OCI-LY3 (cell line): ENCODE results near the gene ACOT4.
"Not testable (repeated sequence)": the region's sequence is repeated elsewhere in the genome, so short reads cannot be mapped to it uniquely, and the experiment has no call there.

Experiments used
- H2AFZ ChIP-seq: fragments of 200-600, 300-600 bp; shearing (Covaris generic); 2 replicates; pipeline ENCODE4 v1.6.0; 2014; ENCODE audit warnings: antibody characterized with exemption, low read depth, low read length
- H3K27ac ChIP-seq: fragments of 200-600, 300-600 bp; sonication (generic); 2 replicates; pipeline ENCODE4 v1.5.1; 2014; ENCODE audit warnings: mild to moderate bottlenecking, low read length, moderate library complexity, mixed read lengths
- H3K27me3 ChIP-seq: fragments of 200-600, 300-600 bp; sonication (generic); 2 replicates; pipeline ENCODE4 v1.6.1; 2014; ENCODE audit warnings: low read depth, low read length, mixed read lengths
- H3K36me3 ChIP-seq: fragments of 200-600, 300-600 bp; sonication (generic); replicated peaks from 2 replicates; pipeline ENCODE3; 2014; ENCODE audit warnings: low read depth, low read length, mixed read lengths
- H3K4me1 ChIP-seq: fragments of 300-600, 200-600 bp; sonication (generic); 2 replicates; pipeline ENCODE4 v1.6.1; 2014; ENCODE audit warnings: low read length, mixed read lengths
- H3K4me2 ChIP-seq: fragments of 200-600, 300-600 bp; sonication (generic); 2 replicates; pipeline ENCODE4 v1.6.1; 2014; ENCODE audit warnings: low read length, mixed read lengths
- H3K4me3 ChIP-seq: fragments of 300-600, 200-600 bp; sonication (generic); 2 replicates; pipeline ENCODE4 v1.5.1; 2014; ENCODE audit warnings: antibody characterized with exemption, mild to moderate bottlenecking, low read length, moderate library complexity
- H3K79me2 ChIP-seq: fragments of 300-600, 200-600 bp; shearing (Covaris generic); 2 replicates; pipeline ENCODE4 v1.6.1; 2014; ENCODE audit warnings: mild to moderate bottlenecking, low read length, mixed read lengths
- H3K9ac ChIP-seq: fragments of 300-600, 200-600 bp; shearing (Covaris generic); 2 replicates; pipeline ENCODE4 v1.6.0; 2014; ENCODE audit warnings: mild to moderate bottlenecking, low read length, moderate library complexity
- H3K9me3 ChIP-seq: fragments of 200-600, 300-600 bp; shearing (Covaris generic); 2 replicates; pipeline ENCODE4 v1.6.1; 2014; ENCODE audit warnings: low read length, mixed read lengths; ENCODE audit not compliant: insufficient read depth
- H4K20me1 ChIP-seq: fragments of 200-600, 300-600 bp; sonication (generic); 2 replicates; pipeline ENCODE4 v1.6.1; 2016; ENCODE audit warnings: low read length, mixed read lengths; ENCODE audit not compliant: insufficient read depth
- EZH2phosphoT487 ChIP-seq: fragments of 200-600 bp; shearing (Covaris generic); IDR thresholded peaks from 2 replicates; pipeline ENCODE4 v1.6.1; 2018; ENCODE audit warnings: antibody characterized with exemption, mixed run types, low read depth
- TF ChIP-seq, protein P1 (sequence below): fragments of 200-600, 300-600 bp; sonication (generic); IDR thresholded peaks from 2 replicates; pipeline ENCODE4 v1.5.1; 2014; ENCODE audit warnings: antibody characterized with exemption, low read length, low read depth

ACOT4 gene

GRCh38 chr14:73574251-73574650 is 17.4 kb upstream of the ACOT4 start:
- not testable (repeated sequence) for H3K79me2 ChIP-seq, H3K27ac ChIP-seq, H3K4me3 ChIP-seq, H3K9me3 ChIP-seq, H3K4me2 ChIP-seq, H2AFZ ChIP-seq, H3K27me3 ChIP-seq, H4K20me1 ChIP-seq, H3K9ac ChIP-seq, H3K36me3 ChIP-seq
- H3K4me1 ChIP-seq = peaks cover 23% of the 10 kb centered on the region

DNA sequence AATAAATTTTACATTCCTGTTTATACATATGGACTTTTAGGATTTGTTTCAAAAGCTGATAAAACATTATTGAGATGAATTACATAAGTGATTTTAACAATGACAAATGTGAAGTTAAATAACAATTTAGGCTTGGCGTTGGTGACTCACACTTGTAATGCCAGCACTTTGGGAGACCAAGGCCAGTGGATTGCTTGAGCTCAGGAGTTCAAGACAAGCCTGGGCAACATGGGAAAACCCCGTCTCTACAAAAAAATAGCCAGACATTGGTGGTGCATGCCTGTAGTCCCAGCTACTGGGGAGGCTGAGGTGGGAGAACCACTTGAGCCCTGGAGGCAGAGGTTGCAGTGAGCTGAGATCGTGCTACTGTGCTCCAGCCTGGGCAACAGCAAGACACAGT is 15.3 kb upstream of the ACOT4 start:
- no peaks in the 10 kb centered on the region for H3K9me3 ChIP-seq
- no peak overlapping the region for H3K27ac ChIP-seq
- no peaks in the 10 kb centered on the region for H3K79me2 ChIP-seq
- no peak overlapping the region for H3K9ac ChIP-seq
- H3K4me1 ChIP-seq = peaks cover 15% of the 10 kb centered on the region
- H3K27me3 ChIP-seq = no peaks in the 10 kb centered on the region
- no peak overlapping the region for H2AFZ ChIP-seq
- TF ChIP-seq, protein P1, sequence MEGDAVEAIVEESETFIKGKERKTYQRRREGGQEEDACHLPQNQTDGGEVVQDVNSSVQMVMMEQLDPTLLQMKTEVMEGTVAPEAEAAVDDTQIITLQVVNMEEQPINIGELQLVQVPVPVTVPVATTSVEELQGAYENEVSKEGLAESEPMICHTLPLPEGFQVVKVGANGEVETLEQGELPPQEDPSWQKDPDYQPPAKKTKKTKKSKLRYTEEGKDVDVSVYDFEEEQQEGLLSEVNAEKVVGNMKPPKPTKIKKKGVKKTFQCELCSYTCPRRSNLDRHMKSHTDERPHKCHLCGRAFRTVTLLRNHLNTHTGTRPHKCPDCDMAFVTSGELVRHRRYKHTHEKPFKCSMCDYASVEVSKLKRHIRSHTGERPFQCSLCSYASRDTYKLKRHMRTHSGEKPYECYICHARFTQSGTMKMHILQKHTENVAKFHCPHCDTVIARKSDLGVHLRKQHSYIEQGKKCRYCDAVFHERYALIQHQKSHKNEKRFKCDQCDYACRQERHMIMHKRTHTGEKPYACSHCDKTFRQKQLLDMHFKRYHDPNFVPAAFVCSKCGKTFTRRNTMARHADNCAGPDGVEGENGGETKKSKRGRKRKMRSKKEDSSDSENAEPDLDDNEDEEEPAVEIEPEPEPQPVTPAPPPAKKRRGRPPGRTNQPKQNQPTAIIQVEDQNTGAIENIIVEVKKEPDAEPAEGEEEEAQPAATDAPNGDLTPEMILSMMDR = no peak
- TF ChIP-seq EZH2phosphoT487 = no peak
- peaks cover 3% of the 10 kb centered on the region for H3K36me3 ChIP-seq
- H3K4me3 ChIP-seq = no peak overlapping the region
- H3K4me2 ChIP-seq = no peak overlapping the region
- peaks cover under 1% of the 10 kb centered on the region; the same call in 1 of the 2 replicates for H4K20me1 ChIP-seq

- H3K27ac ChIP-seq, H3K4me3 ChIP-seq, H4K20me1 ChIP-seq, H3K27me3 ChIP-seq, H3K36me3 ChIP-seq, H3K9me3 ChIP-seq, H3K9ac ChIP-seq, H3K79me2 ChIP-seq, H3K4me2 ChIP-seq, H2AFZ ChIP-seq: not testable (repeated sequence)
- peaks cover 11% of the 10 kb centered on the region for H3K4me1 ChIP-seq
Observed at GRCh38 chr14:73577214-73577613, 14.5 kb upstream of the ACOT4 start.

- H3K79me2 ChIP-seq, H3K27me3 ChIP-seq, H3K4me2 ChIP-seq, H4K20me1 ChIP-seq, H3K9me3 ChIP-seq, H3K4me3 ChIP-seq, H2AFZ ChIP-seq, H3K4me1 ChIP-seq, H3K36me3 ChIP-seq, H3K27ac ChIP-seq, H3K9ac ChIP-seq: not testable (repeated sequence)
Observed at GRCh38 chr14:73582102-73582979, 9.3 kb upstream of the ACOT4 start.

GRCh38 chr14:73588695-73589094 is 3.0 kb upstream of the ACOT4 start:
- H3K4me2 ChIP-seq = no peak overlapping the region
- H3K4me3 ChIP-seq = no peak overlapping the region
- H4K20me1 ChIP-seq = no peaks in the 10 kb centered on the region
- H3K9me3 ChIP-seq = no peaks in the 10 kb centered on the region
- H3K36me3 ChIP-seq = no peaks in the 10 kb centered on the region
- peaks cover 2% of the 10 kb centered on the region; the same call in 1 of the 2 replicates for H3K4me1 ChIP-seq
- no peak overlapping the region for H3K27ac ChIP-seq
- H3K79me2 ChIP-seq = no peaks in the 10 kb centered on the region
- no peak overlapping the region for H2AFZ ChIP-seq
- TF ChIP-seq EZH2phosphoT487 = no peak
- TF ChIP-seq, protein P1 = no peak
- H3K9ac ChIP-seq = no peak overlapping the region
- H3K27me3 ChIP-seq = no peaks in the 10 kb centered on the region; the same call in 1 of the 2 replicates
